Kidney (tissue), 14 donors: ENCODE data around the gene NDUFA11. TPM values are rescaled to one million over a fixed set of nuclear protein-coding genes. Genes with fewer than 3 reads are reported as not detected.
A peak's percentile ranks its signal among the peaks of the same experiment; 100 is the strongest.

Source experiments
- DNase-seq, 5 donors: peaks; one replicate each; pipeline ENCODE4 v3.0.0-alpha.2; 2013 to 2020
- FAIRE-seq: peaks from 2 replicates; lab custom pipeline; 2012; peaks lifted over from hg19 to GRCh38; lab: Jason Lieb, UNC
- H3K27ac ChIP-seq, 2 donors: one replicate each; pipeline ENCODE4 v1.7.0; 2013; ENCODE audit warnings: low read depth in 2 of 2, low read length in 2 of 2, inconsistent platforms in 1 of 2
- H3K27me3 ChIP-seq: one replicate; pipeline ENCODE4 v1.7.1; 2013; ENCODE audit warnings: low read length, inconsistent platforms; ENCODE audit not compliant: control insufficient read depth, insufficient read depth
- H3K36me3 ChIP-seq, 3 donors: one replicate each; pipeline versions ENCODE4 v1.7.0 to v1.7.1; 2013; ENCODE audit warnings: low read length in 3 of 3, control low read depth in 1 of 3, inconsistent platforms in 1 of 3; ENCODE audit not compliant: insufficient read depth in 3 of 3, control insufficient read depth in 2 of 3
- H3K4me1 ChIP-seq, 3 donors: one replicate each; pipeline versions ENCODE4 v1.7.0 to v1.7.1; 2013; ENCODE audit warnings: low read length in 3 of 3, inconsistent platforms in 1 of 3, low read depth in 1 of 3; ENCODE audit not compliant: control insufficient read depth in 2 of 3, insufficient read depth in 2 of 3
- H3K4me3 ChIP-seq, 3 donors: one replicate each; pipeline versions ENCODE4 v1.7.0 to v1.8.1; 2013; ENCODE audit warnings: low read length in 3 of 3, control low read depth in 1 of 3, inconsistent platforms in 1 of 3
- H3K9ac ChIP-seq, 3 donors: one replicate each; pipeline versions ENCODE4 v1.7.0 to v1.7.1; 2013; ENCODE audit warnings: low read length in 3 of 3, control low read depth in 1 of 3, inconsistent platforms in 1 of 3
- H3K9me3 ChIP-seq, 3 donors: one replicate each; pipeline versions ENCODE4 v1.7.0 to v1.7.1; 2013; ENCODE audit warnings: low read length in 3 of 3, control low read depth in 1 of 3, inconsistent platforms in 1 of 3; ENCODE audit not compliant: control insufficient read depth in 2 of 3, insufficient read depth in 1 of 3
- CTCF ChIP-seq: IDR thresholded peaks from 3 replicates; pipeline ENCODE4 v1.5.1; 2012; ENCODE audit warnings: mild to moderate bottlenecking, moderate library complexity, borderline replicate concordance; ENCODE audit not compliant: insufficient read depth; ENCODE audit errors: extremely low read depth
- intact Hi-C: fragments of 100-400 bp; cut with DNase I; formaldehyde crosslinking; loops from one replicate; pipeline ENCODE4 v1.11.1; 2022
- polyA plus RNA-seq: library from polyadenylated mRNA; stranded (reverse); fragments of 350-450 nt; fragmentation: Illumina TruSeq; extraction: RNeasy Lipid Tissue Mini Kit (QIAGEN cat#74804); gene quantifications from one replicate; pipeline ENCODE4 v1.2.3, GENCODE V29; 2014; ENCODE audit warnings: low read depth, low replicate concordance; ENCODE audit not compliant: insufficient read depth
- total RNA-seq: library from RNA; stranded (reverse); fragmentation: NEBNext Ultra II Directional; extraction: Animal tissue kit (Norgen Biotek cat#: 25700); gene quantifications from one replicate; pipeline ENCODE4 v1.2.1, GENCODE V29; 2021
- donor health status: control.
- donor health status: control.
- donor health status: control.
- donor health status: control.
- donor health status: control.
- donor health status: DM: yes; HTN: yes; CAD: no.
- donor health status: Normal renal cell carcinoma (clear cell type).

NDUFA11 gene
- total and polyA plus RNA-seq, 2 donors from 2014 or later, result 200 to 763 TPM

GRCh38 chr19:5895409-5895808 is 8.2 kb downstream of the NDUFA11 start:
- Histone ChIP-seq H3K9me3 (no peaks in the 10 kb centered on the region), H3K36me3 (peaks cover 0 to 4% (median 0%) of the 10 kb centered on the region in 3 donors), H3K27me3 (no peaks in the 10 kb centered on the region), H3K9ac (no peak overlapping the region), H3K4me1 (peaks cover 0 to 13% (median 9%) of the 10 kb centered on the region in 3 donors), H3K27ac (no peak overlapping the region), H3K4me3 (no peak overlapping the region)
- intact Hi-C loops, result loop anchor here (10.0 kb wide), 1 partner anchor 91 kb away; the partner anchor contains the start of gene NRTN
- no peak for TF ChIP-seq CTCF
- FAIRE-seq, result no peak
- no peak for DNase-seq

- FAIRE-seq (no peak), DNase-seq (no peak)
- Histone ChIP-seq H3K27me3 (no peaks in the 10 kb centered on the region), H3K9me3 (no peaks in the 10 kb centered on the region), H3K9ac (no peak overlapping the region), H3K4me3 (no peak overlapping the region), H3K4me1 (peaks cover 0 to 13% (median 9%) of the 10 kb centered on the region in 3 donors), H3K27ac (no peak overlapping the region), H3K36me3 (peaks cover 0 to 4% (median 0%) of the 10 kb centered on the region in 3 donors)
- TF ChIP-seq CTCF, result no peak
- intact Hi-C loops, result loop anchor here (10.0 kb wide), 1 partner anchor 90 kb away; the partner anchor contains the start of gene NRTN
These were observed 8.8 kb downstream of the NDUFA11 start for GRCh38 chr19:5894704-5895349.

- Histone ChIP-seq H3K27me3 (no peaks in the 10 kb centered on the region), H3K9ac (no peak overlapping the region), H3K4me3 (no peak overlapping the region), H3K4me1 (peaks cover 0 to 13% (median 9%) of the 10 kb centered on the region in 3 donors), H3K9me3 (no peaks in the 10 kb centered on the region), H3K27ac (no peak overlapping the region), H3K36me3 (peaks cover 0 to 4% (median 0%) of the 10 kb centered on the region in 3 donors)
- FAIRE-seq (no peak), DNase-seq (peak in 4 of 5 donors; percentile 45 to 77 (median 71))
- intact Hi-C loops, result loop anchor here (10.0 kb wide), 1 partner anchor 89 kb away; the partner anchor contains the start of gene NRTN
- no peak for TF ChIP-seq CTCF
These were observed 9.5 kb downstream of the NDUFA11 start for GRCh38 chr19:5893907-5894703.
